Germinal center (tissue), 1 donor: ENCODE results near the gene MIB1.

Experiments used
- DNase-seq: peaks from one replicate; pipeline ENCODE4 v3.0.0; 2012; ENCODE audit warnings: mixed read lengths, low spot score

MIB1 gene

GRCh38 chr18:21815101-21815500 lies 74.5 kb downstream of the MIB1 start:
- no peak for DNase-seq

DNA sequence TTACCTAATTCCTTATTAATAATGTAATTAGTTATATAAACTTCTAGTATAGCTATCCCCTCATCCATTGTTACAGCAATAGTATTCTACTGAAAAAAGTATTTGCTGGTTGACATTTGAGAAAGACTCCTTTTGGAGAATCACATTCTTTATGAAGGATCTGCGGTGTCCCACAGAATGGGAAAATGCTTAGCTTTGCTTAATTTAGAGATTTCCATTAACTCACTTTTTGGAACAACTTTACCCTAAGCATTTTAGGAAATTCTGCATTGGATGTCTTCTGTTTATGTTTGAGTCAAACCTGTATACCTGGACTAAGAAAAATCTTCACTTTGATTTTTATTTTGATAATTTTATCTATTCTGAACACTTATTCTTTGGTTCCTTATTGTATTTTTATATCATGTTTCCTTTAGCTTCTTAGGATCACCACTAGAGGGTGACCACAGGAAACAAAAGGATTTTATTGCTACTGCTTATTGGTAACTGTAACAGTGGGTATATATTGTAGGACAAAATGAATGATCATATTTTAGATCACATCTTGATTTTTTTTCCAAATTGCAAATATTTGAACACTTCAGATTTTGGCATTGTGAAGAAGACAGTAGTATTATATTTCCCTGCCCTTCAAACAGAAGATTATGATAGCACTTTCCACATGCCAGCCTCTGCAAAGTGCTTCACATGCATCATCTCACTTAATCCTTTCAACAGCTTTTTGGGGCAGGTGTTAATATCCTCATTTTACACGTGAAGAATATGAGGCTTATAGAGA lies 79.6 kb downstream of the MIB1 start:
- DNase-seq, result peak; percentile 14

GRCh38 chr18:21820811-21821143 lies 80.2 kb downstream of the MIB1 start:
- DNase-seq, result no peak

DNA sequence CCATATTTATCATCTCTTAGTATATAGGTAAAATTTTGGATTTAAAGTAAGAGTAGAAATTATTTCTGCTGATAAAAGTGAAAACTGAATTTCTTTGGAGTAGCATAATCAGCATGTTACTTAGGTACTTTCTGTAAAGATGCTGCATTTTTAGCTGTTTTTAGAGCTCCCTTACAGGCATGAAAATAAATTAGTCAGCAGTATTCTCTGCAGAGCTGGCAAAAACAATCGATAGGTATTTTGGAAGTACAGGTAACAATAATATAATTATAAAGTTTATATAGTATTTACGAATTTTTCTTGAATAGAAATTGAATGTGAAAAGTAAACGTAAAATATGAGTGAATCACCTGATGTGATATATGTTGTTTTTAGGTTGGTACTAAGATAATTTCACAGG lies 83.3 kb downstream of the MIB1 start:
- no peak for DNase-seq

DNA sequence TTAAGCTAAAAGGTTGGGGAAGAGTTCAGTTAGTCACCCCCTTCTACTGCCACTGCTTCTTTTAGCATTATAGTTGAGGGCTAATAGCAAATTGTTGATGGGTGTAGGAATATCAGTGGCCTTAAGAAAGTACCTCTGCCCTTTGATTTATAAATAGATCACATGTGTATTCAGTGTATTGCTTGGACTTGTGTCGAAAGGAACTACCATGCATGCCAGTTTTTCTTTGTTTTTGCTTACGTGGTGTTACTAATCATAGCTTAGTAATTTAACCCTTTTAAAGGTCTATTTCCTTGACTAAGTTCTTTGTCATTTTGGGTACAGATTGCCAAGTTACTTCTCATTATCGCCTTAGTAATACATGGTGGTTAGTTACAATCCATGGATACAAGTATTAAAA lies 85.6 kb downstream of the MIB1 start:
- no peak for DNase-seq

- DNase-seq, result no peak
These were observed 86.2 kb downstream of the MIB1 start for GRCh38 chr18:21826641-21827302.

DNA sequence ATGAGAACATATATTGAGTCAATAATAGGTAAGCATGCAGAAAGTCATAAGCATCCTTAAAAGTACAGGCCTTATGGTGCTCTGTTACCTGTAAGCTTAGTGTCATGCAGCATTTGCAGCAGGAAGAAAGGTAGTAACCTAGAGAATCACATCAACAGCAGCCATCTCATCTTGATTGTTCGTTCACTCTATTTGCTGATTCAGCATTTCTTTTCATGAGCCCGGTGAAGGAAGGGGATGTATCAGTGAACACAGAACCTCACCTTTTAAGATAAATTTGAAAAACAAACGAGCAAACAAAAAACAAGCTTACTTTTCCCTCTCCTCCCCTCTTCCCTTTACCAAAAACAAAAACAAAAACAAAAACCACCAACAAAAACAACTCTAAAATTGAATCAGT lies 89.9 kb downstream of the MIB1 start:
- DNase-seq, result no peak

- no peak for DNase-seq
These were observed 90.8 kb downstream of the MIB1 start for GRCh38 chr18:21831413-21831831.

DNA sequence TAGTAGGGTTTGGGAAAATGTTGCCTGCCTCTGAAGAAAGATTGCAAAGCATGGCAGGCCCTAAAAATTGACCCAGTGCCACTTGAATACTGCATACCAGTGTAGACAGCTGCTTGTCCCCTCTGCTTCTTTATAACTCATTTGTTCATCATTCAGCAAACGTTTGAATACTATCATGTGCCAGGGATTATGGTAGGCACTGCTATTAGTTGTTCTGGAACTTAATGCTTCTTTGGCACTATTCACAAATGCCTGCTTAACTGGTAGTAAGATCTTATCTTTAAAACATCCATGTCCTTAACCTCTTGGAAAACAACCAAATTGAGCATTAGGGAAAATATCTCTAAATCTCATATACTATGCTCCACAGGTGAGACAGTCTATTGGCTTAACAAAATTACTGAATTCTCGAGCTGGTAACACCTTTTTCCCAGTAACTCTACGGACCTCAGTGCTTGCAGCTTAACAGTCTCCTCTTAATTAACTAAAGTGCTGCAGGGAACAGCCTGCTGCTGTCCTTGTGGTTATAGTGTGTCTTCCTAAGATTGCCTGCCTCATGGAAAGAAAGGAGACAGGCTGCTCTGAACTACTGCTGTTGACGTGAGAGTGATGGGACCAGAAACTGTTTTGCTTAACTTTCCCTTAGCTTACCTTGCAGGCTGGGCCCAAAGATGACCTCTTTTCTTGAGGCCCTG lies 93.2 kb downstream of the MIB1 start:
- DNase-seq, result no peak

- DNase-seq, result no peak
These were observed 93.7 kb downstream of the MIB1 start for GRCh38 chr18:21834299-21834660.

DNA sequence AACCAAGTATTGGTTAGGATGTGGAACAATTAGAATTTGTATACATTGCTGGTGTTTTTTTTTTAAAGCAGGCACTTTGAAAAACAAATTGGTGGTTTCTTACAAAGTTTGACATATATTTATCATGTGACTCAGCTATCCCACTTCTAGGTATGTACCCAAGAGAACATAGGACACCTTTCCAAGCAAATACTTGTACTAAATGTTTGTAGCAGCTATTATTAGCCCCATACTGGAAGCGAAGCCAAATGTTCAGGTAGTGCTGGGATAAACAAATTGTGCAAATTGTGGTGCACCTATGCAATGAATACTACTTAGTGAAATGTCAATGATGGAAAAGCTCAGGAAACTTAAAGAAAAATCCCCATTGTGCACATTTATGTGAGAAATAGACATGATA lies 101.0 kb downstream of the MIB1 start:
- DNase-seq, result no peak

DNA sequence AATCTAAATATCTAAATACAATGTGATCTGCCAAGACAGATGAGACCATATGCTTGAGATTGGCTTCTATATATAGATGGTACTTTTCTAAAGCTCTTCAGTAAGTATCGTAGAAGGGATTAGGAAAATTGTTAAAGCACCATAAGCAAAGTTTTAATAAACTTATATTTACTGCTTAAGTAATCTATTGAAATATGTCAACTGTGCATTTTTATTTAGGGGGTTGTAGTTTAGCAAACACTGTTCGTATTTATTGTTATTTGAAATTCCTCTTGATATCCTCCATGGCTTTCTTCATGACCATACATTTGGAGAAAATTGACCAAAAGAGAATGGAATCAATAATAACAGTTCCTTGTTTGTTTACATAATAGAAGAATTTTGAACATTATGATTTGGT lies 102.7 kb downstream of the MIB1 start:
- no peak for DNase-seq

DNA sequence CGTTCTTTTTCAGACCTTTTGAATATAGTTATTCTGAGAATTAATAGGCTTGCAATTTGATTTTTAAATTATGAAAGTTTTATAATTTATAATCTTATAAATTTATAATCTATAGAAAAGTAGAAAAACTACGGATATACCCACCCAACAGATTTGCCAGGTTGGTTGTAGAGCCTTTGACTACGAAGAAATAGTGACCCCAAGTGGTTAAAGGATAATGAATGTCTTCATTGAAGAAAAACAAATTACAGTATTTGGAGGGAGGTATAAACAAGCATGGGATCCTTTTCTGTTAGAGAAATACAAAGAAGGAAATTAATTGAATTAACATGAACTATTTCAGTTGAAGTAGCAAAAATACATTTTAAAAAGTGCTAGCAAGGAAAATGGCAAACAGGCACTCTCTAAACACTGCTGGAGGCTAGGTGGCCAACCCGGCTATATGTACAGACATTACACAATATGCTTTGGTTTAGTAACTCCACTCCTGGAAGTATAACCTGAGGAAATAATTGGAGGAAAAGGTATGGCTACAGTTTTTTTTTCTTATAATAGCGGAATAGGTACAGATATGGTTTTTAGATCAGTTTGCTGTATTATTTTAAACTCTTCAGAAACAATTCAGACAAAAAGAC lies 110.9 kb downstream of the MIB1 start:
- DNase-seq, result no peak

- DNase-seq, result peak; percentile 14
These were observed 112.4 kb downstream of the MIB1 start for GRCh38 chr18:21853016-21853415.

DNA sequence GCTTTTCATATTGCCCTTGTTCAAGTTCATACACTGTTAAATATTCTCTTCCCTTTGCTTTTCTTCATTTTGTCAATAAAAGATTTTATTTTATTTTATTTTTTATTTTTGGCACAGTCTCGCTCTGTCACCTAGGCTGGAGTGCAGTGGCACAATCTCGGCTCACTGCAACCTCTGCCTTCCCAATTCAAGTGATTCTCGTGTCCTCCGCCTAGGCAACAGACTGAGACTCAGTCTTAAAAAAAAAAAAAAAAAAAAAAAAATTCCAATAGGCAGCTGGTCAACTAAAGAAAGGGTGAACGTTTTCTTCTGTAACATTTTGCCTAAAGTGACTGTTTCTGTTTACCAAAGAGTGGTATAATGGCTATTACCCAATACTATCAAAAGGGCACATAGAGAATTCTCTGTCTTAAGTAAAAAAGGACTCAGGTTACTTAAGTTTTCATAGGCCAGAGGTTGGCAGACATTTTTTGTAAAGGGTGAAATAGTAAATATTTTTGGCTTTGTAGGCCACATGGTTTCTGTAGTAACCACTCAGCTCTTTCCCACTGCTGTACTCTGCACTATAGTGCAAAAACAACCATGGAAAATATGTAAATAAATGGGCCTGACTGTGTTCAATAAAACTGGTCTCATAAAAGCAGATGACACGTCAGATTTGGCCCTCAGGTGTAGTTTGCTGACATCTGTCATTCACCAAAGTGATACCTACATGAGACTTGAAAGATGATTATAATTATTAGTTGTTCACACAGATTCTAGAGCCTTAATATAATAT lies 113.4 kb downstream of the MIB1 start:
- DNase-seq, result no peak

- no peak for DNase-seq
These were observed 114.8 kb downstream of the MIB1 start for GRCh38 chr18:21855432-21855831.

GRCh38 chr18:21857871-21858270 lies 117.3 kb downstream of the MIB1 start:
- peak; percentile 23 for DNase-seq

- DNase-seq, result no peak
These were observed 118.0 kb downstream of the MIB1 start for GRCh38 chr18:21858544-21858943.

DNA sequence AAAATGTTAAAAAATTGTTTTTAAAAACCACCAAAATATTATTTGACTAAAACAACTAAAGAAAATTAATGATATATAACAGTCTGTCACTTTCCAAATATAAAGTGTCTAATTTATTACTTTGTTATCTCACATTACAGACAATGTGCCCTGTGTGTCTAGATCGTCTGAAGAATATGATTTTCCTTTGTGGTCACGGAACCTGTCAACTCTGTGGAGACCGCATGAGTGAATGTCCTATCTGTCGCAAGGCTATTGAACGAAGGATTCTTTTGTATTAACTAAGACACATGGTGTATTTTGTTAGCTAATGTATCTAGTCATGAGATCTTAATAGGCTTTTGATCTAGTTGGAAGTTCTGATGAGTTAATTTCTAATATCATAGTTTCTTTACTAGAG lies 123.8 kb downstream of the MIB1 start:
- DNase-seq, result no peak

DNA sequence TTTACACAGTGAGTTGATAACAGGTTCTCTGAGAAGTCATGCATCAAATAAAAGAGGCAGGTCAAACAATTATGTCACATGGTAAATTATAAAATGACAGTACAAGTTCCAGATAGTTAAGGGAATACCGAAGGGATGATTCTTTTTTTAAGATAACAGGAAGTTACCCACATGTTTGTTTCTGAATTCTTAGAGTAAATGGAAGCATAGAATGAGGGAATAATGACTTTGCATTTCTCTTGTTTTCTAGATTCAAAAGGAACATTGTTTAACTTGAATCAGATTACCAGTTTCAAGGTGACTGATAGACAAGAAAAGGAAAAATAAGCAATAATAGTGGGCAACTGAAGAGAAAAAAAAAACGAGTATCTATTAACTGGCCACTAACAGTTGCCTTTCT lies 124.5 kb downstream of the MIB1 start:
- DNase-seq, result no peak

- DNase-seq, result no peak
These were observed 128.2 kb downstream of the MIB1 start for GRCh38 chr18:21868770-21869169.

GRCh38 chr18:21889570-21889969 lies 149.0 kb downstream of the MIB1 start:
- no peak for DNase-seq
